Measurements from ENCODE around the gene MYOF.
"Not testable (repeated sequence)": the region's sequence is repeated elsewhere in the genome, so short reads cannot be mapped to it uniquely, and the experiment has no call there.

The MYOF gene

DNA sequence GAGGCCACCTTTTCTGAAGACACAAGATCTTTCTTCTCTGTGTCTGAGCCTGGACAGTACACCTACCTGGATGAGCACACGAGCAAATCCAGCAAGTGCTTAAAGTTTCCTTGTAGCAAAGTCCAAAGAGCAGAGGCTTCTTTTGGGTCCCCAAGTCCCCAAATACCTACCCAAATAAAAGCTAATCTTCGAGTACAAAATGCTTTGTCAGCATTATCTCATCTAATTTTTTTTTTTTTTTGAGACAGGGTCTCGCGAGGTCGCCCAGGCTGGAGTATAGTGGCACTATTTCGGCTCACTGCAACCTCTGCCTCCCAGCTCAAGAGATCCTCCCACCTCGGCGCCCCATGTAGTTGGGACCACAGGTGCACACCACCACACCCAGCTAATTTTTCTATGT lies 24.6 kb downstream of the MYOF start:
- no peak for DNase-seq (ENCODE audit: low spot score)

DNA sequence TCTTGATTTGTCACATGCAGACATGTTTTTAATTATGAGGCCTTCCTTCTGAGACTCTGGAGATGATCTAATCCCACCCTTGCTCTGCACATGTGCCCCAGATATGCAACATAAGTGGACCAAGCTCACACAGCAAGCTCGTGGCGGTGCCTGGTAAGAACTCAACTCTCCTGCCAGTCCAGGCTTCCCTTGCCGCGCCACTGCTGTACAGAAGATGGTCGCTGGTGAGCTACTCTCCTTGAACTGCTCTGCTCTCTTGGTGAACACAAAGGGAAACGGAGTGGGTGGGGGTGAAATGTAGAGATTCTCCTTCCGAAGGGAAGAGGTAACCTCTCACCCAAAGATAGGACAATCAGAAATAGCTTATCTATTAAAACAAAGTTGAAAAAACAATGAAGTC lies 25.7 kb downstream of the MYOF start:
- DNase-seq (ENCODE audit: low spot score), result no peak

DNA sequence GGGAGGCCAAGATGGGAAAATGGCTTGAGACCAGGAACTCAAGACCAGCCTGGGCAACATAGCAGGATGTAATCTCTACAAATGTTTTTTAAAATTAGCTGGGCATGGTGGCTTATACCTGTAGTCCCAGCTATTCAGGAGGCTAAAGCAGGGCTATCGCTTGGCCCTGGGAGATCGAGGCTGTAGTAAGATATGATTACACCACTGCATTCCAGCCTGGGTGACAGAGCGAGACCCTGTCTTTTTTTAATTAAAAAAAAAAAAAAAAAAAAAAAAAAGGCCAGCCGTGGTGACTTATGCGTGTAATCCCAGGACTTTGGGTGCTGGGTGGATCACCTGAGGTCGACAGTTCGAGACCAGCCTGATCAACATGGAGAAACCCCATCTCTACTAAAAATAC lies 27.4 kb downstream of the MYOF start:
- DNase-seq (ENCODE audit: low spot score), result no peak

DNA sequence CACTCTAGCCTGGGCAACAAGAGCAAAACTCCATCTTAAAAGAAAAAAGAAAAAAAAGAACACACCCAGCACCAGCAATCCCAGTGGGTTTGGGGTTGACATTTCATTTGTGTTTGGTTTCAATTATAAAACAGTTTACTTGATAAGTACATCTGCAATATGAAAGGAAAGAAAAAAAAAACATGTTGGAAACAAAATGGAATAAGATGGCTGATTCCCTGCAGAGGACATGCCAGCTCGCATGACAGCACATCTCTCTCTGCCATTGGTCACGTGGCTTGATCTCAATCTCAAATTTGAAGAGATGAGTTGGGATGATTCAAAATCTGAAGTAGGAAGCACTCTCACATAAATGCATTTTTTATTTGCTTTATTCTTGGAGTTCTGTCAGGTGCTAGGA lies 28.0 kb downstream of the MYOF start:
- no peak for DNase-seq (ENCODE audit: low spot score)

DNA sequence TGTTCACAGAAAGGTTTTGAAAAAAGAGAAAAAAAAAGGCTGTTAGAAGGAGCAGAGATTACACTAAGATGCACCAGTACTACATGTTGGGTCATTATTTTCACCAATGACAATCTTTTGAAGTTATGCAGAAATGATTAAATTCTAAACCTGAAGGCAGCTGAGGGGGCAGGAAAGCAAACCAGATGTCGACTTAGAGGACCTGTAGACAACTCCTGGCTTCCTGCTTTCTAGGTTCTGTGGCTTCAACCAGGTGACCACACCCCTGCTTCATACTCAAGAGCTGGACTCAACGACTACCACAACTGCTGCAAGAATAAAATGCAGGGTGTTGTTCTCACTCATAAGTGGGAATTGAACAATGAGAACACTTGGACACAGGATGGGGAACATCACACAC lies 30.0 kb downstream of the MYOF start:
- DNase-seq (ENCODE audit: low spot score), result no peak

DNA sequence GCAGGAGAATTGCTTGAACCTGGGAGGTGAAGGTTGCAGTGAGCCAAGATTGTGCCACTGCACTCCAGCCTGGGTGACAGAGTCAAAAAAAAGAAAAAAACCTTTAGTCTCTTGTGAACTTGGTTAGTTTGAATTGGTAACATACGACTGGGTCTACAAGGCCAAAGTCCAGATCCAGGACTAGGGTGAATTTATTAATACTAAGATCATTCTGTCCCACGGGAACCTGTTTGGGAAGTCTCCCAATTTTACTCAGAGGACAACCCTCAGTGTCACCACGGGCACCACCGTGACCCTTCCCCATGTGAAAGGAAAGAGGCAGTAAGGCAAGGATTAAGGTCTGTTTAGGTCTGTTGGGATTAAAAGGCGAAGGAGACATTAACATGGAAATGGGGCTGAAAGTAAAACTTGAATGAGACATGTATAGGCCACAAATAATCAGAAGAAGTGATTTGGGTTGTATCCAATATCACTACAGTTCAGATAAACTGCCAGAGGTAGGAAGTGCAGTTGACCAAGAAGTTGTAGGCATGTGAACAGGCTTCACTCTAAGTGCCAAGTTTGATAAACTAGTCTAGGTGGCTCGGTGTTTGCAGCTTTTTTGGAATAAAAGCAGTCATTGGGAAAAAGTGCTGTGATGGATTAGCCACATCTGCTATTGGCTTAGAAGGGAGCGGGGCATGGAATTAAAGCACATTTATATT lies 30.7 kb downstream of the MYOF start:
- no peak for DNase-seq (ENCODE audit: low spot score)

DNA sequence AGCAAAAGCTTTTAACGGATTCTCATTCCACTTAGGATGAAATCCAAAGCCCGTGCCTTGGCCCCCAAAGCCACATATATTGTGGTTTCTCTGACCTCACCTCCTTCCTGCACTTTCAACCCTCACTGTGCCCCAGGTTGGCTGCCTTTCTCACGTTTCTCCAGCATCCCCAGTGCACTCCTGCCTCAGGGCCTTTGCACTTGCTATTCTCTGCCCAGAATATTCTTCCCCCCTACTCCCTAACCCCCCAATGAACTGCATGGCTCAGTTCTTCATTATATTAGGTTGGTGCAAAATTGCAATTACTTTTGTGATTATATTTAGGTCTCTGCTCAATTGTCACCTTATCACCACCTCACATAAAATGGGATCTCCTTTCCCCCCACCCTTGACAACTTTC lies 34.2 kb downstream of the MYOF start:
- no peak for DNase-seq (ENCODE audit: low spot score)

DNA sequence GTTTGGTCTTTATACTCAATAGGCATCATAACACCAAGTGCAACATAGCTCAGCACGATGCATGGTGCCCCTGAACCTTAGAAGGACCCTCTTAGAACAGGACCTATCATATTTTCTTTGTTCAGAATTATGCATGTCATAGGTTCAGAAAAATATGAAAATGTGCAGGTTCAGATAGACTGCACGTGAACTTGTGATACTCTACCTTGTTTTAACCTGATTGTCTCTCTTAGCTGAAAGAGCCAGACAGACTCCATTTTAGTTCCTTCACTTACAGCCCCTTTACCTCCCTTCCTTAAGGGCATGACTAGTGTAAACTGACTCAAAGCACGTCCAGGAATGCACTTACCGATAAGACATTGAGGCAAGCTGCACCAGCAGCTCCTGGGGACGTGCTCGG lies 35.1 kb downstream of the MYOF start:
- no peak for DNase-seq (ENCODE audit: low spot score)

DNA sequence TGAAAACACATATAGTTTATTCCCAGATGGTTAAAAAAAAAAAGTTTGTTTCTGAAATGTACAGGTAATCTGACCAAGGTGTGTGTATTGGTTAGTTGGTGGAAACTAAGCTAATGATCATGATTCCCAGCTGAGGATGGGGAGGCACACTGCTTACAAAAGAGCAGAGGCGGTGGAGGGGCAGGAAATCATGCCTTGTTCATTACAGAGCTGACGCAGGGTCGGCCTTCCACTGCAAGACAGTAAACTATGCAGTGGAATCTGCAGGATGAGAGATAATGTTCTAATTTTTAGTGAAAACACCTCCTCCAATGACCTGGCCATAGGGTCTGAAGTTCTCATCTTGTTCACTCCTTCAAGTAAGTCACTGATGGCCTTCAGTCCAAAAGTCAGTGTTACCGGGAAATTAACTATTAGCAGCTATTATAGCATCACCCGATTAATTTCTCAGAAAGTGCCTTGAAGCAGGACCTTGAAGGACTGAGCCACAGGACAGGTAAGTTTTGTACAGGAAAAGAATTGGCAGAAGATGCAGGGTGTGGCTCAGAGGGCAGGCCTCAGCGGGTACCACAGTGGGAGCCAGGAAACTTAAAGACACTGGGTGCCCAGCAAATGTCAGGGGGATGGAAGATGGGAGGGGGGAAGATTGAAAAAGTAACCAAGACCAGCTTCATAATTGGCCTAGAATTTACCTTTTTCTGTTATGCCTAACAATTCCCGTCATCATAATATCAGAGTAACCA lies 36.0 kb downstream of the MYOF start:
- DNase-seq (ENCODE audit: low spot score), result no peak

DNA sequence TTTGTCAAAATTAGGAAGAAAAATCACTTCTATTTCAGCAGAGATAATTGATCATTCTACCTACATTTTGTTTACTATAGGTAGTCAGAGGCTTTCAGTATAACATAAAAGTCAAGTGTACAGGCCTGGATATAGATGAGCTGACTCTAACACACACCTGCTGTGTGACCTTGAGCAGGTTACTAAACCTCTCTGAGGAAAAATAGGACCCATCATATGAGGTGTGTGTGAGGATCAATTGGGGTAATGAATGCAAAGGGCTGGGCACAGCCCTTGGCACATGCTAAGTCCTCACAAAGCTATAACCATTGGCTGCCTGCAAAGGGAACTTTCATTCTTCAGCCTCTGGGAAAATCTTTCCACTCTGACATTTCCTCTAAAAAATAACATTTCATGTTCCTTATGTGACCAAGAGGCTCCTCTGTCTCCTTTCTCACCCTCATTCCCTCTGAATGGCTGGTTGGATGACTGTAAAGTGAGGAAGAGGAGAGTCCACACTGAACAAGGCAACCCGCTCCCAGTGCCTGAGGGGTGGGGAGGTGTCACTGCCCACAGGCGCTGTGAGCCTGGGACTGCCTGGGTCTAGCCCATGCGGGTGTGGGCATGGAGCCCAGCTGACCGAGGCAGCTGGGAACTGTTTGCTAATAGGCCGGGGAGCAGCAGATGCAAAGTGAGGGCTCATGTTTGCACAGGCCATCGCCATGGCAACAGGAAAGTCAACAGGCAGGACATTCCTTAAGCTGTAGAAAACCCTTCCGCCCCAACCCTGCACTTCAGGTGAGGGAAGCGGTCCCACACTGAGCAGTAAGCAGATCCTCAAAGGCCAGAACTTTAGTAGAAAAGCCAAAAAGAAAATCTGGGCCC lies 36.8 kb downstream of the MYOF start:
- peak; percentile 80 for DNase-seq (ENCODE audit: low spot score)

DNA sequence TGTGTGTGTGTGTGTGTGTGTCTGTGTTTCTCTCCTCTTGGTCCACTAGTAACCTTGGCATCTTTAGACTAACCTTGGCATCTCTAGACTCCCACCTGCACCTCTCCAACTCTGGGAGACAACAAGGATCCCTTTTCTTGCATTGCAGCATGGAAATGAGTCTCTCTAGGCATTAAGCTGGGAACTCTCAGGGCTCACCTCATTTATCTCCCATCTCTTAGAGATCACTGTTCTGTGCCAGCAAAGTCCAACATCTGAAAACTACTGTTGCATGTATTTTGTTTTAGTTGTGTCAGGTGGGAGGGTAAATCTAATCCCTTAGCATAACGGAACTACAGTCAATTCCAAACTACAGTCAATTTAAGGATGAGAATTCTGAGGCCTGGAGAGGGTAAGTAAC lies 38.7 kb downstream of the MYOF start:
- no peak for DNase-seq (ENCODE audit: low spot score)

DNA sequence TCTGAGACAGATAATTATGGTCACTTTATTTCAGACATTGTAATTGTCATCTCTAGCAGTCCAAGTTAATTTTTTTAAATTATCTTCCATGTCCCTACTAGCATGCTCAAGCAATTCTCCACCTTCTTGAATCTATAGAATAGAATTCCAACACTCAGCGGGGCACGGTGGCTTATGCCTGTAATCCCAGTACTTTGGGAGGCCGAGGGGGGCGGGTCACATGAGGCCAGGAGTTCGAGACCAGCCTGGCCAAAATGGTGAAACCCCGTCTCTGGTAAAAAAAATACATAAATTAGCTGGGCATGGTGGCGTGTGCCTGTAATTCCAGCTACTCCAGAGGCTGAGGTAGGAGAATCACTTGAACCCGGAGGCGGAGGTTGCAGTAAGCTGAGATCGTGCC lies 39.4 kb downstream of the MYOF start:
- DNase-seq (ENCODE audit: low spot score), result not testable (repeated sequence)

DNA sequence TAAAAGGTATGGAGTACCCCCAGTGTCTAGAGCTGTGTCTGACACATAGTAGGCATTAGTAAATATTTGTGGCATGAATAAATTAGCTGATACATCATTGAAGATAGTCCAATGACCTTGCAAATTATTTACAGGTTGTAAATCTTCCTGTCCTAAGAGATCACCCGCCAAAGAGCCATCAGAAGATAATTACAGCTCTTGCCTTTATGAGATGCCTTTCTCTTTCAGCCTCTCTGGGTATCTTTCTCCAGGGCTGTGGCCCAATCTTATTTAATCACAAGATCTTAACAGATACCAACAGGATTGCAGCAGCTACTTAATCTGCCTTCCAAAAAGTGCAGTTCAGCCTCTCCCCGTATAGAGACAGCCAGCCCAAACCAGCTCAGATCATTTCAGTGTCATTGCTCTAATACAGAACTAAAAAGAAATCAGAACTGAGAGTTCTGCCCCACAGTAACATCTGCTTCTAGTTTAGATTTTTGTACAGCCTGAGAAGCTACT lies 41.5 kb downstream of the MYOF start:
- DNase-seq (ENCODE audit: low spot score), result no peak

DNA sequence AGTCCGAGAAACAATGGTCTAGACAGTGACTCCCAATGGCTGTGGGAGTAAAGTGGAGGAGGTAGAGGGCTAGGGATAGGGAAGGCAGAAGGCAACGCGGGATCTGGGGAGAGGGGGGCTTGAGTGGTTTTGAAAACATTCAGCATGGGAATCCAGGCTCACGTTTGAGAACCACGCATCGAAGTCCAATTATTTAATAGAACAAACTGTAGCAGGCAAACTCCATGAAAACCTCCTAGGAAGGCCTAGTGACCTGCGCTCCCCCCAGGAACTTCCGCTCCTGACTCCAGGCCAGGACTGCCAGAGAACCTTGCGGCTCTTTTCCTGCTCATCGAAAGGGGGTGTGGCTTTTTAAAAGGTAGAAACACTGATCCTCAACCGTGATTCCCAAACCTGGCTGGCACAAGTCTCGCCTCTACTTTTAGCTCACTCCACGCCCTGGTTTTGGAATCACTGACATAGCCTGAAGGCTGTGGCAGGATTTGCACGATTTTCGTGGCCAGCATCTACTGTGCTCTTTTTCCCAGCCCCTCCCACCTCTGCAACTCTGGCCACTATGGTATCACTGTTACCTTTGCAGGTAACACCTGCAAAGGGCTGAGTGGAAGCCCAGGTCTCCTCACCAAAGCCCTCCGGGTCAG lies 43.4 kb downstream of the MYOF start:
- no peak for DNase-seq (ENCODE audit: low spot score)

DNA sequence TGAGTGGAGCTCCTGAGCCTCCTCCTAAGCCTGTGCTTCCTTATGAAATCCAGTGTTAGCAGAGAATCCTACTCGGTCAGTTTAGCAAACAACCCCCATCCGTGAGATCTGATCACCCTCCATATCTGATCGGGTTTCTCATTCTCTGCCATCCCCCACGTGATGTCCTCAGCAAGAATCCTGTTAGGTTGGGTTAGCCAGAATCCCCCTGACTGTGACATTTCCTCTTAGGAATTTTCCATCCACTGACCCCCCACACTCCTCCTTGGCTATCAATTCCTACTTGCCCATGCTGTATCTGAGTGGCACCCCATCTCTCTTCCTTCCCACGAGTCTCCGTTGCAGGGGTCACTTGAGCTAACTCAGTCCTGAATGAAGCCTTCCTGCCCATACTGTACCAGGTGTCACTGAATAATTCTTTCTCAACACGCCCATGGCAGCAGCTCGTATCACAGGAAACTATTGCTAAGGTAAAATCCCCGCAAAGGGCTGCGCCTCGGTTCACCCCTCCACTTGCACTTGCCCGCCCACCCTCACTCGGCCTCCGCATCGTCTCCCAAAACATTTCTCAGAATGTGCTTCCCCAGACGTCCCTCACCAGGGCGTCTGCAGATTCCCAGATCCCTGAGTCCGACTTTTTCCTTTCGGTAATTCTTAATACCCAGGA lies 44.1 kb downstream of the MYOF start:
- no peak for DNase-seq (ENCODE audit: low spot score)

DNA sequence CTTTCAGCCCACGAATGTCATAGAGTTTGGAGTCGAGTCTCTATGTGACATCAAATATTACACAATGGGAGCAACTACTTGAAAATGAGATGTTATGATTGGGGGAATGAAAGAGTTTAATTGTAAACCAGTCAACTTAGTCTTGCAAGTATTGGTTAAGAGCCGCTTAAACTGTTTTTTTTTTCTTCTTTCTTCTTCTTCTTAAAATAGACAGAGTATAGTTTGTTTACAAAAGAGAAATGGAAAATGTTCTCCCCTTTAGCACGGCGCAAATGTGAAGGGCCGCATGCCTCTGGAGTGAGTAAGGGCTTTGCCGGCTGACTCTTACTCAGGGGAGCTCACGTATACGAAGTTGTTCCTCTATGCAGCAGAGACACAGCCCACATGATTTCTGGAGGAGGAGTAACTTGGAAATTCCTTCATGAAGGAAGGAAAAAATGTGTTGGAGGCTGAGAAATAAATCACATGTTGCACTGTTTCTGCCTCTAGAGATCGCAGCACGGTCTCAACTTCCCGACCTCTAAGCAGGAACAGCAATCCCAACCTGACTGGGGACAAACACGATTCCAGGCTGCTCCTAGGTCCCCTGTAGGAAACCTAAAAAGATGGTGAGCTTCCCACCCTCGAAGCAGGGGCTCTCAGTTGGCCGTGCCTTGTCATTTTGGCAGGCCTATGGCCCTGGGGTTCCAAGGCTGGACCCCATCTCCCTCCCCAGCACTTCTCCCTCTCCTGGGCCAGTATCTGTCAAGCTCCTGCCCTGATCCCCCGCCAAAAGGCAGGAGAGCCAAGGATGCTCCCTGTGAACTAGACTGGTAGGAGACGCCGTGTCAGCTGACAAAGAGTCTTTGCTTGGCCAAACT lies 44.8 kb downstream of the MYOF start:
- DNase-seq (ENCODE audit: low spot score), result peak; percentile 46

DNA sequence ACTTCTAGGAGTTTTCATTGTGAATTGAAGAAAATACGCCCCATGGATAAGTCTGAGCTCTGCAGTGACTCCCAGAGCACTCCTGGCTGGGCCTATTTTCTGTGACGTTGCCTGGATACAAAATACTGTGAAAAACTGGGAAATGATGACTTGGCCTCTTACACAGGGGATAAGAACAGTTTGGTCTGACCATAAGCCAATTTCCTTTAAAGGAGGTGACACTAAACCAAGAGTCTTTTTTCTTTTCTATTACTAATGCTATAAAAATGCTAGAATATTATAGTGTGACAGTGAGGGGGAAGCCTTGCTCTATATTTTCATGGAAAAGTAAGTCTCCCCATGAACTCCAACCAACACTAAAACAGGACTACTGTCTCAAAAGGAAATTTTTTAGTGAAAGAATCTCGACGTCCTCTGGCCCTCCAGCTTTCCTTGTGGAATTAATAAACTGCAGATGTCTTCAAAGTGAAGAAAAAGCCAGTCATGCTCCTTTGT lies 45.5 kb downstream of the MYOF start:
- DNase-seq (ENCODE audit: low spot score), result no peak

DNA sequence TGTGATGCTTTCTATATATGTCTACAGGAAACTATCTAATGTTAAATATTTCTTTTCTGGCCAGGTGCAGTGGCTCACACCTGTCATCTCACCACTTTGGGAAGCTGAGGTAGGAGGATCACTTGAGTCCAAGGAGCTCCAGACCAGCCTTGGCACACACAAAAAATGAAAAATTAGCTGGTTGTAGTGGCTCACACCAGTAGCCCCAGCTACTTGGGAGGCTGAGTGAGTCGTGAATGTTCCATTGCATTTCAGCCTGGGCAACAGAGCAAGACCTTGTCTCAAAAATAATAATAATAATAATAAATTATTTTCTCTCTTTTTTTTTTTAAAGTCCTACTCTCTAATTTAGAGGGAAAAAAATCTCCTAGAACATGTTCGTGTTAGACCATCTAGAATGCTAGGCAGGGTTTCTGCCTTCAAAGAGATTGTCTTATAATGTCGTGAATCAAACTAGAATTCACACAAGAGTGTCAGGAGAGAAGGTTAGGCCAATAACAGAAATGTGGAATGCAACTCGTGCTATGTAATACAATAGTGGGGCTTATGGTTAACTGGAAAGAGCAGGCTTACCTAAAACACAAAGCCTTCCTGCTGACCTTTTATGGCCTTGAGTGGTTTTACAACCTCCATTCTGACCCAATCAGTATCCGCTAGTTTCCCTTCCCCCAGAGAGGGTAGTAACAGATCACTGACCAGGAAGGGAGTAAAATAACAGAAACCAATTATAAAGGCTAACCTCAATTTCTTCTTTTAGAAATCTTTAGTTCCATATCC lies 46.3 kb downstream of the MYOF start:
- DNase-seq (ENCODE audit: low spot score), result peak; percentile 32

DNA sequence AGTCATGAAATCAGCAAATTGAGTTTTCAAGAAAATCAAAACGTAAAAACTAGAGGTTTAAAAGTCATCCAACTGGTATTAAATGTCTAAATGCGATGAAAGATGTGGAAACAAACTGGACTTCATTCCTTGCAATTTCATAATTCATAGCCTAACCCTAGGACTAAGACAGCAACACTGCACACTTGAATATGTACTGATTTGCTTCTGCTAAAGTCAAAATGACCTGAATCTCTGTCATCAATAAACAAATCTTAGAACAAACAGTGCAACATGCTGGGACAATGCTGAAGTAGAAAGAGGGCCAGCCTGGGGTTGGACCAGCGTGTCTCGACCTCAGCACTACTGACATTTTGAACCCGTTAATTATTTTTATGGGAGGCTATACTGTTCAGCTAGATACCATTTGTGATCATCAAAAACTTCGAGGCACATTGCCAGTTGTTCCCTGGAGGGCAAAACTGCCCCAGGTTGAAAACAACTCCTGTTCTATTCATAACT lies 47.1 kb downstream of the MYOF start:
- DNase-seq (ENCODE audit: low spot score), result no peak

All from Ammon's horn (tissue), 1 donor.